Stimulated activated CD4-positive, alpha-beta T cell treated with anti-CD3 and anti-CD28 coated beads, TNF-alpha, amount 100 ng/mL, for 24 hours (primary cell): ENCODE measurements around the gene RIN3.
A peak's percentile ranks its signal among the peaks of the same experiment; 100 is the strongest.

Experiments
- DNase-seq, 3 experiments: peaks; one replicate each; pipeline ENCODE4 v3.0.0-alpha.2; 2020; ENCODE audit warnings: low read depth in 3 of 3

The RIN3 gene, protein sequence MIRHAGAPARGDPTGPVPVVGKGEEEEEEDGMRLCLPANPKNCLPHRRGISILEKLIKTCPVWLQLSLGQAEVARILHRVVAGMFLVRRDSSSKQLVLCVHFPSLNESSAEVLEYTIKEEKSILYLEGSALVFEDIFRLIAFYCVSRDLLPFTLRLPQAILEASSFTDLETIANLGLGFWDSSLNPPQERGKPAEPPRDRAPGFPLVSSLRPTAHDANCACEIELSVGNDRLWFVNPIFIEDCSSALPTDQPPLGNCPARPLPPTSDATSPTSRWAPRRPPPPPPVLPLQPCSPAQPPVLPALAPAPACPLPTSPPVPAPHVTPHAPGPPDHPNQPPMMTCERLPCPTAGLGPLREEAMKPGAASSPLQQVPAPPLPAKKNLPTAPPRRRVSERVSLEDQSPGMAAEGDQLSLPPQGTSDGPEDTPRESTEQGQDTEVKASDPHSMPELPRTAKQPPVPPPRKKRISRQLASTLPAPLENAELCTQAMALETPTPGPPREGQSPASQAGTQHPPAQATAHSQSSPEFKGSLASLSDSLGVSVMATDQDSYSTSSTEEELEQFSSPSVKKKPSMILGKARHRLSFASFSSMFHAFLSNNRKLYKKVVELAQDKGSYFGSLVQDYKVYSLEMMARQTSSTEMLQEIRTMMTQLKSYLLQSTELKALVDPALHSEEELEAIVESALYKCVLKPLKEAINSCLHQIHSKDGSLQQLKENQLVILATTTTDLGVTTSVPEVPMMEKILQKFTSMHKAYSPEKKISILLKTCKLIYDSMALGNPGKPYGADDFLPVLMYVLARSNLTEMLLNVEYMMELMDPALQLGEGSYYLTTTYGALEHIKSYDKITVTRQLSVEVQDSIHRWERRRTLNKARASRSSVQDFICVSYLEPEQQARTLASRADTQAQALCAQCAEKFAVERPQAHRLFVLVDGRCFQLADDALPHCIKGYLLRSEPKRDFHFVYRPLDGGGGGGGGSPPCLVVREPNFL

DNA sequence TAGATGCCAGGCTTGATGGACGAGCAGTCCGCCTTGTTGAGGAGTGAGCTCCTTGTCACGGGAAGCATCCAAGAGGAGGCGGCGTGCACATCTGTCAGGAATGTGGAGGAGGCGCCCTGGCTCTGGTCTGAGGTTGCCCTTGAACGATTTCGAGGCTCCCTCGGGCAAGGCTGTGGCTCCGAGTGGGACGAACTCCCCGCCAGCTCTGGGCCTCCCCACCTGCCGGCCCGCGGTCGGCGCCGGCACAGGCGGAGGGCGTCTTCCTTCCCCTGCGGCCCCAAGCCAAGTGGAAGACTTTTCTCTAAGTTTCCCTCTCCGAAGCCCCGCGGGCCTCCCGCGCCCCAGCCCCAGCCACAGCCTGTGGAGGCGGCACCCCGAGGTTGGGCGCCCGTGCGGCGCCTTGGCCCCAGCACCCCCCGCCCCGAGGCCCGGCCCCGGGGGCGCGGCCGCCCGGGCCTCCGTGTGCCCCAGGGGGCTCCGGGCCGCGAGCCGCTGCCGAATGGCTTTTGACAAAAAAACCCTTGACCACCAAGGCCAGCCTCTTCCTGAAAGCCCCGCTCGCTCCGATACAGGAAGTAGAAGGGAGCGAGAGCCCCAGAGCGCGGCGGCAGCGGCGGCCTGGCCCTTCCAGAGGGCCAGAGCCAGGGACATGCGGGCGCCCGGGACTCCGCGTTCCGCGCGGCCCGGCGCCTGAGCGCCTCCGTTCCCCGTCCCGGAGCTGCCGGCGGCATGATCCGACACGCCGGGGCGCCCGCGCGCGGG lies at the start of gene RIN3:
Gene RIN3 (plus strand): TSS at position 578 of the 762 bp plus-strand sequence. CDS start 152 bp downstream, at position 730.
- DNase-seq, result peak in 1 of 3 experiments; percentile 38

DNA sequence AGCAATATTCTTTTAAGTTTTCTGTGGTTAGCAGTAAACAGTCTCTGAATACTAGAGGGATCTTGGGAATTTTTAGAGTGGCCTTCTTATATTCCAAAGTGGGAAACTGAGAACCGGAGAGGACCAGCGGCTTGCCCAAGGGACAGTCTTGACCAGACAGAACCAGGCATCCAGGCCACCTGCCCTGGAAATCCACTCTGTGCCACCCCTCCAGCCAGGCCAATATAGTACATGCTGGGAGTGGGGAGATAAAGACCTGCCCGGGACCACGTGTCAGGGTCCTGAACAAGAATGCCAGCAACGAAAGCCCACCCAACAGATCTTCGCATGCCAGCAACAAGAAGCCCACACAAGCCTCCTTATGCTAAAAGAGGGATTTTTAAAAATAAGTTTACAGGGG lies 49.4 kb upstream of the RIN3 start:
- no peak for DNase-seq

DNA sequence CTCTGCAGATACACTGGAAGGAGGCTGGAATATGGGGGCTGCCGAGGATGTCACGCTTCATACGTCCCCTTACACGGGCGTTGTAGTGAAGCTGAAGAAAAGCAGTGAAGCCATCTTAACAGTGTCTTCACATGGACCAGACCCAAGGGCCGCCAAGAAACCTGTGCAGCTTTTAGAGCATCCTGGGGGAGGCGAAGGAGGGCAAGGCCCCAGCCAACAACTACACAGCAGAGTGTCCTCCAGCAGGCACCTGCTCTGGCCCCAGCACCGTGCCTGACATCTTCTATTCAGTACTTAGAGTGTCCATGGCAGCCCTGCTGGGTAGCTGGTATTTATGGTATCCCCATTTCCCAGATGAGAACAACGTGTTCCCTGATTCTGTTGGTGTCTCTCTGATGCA lies 48.9 kb upstream of the RIN3 start:
- DNase-seq, result no peak

DNA sequence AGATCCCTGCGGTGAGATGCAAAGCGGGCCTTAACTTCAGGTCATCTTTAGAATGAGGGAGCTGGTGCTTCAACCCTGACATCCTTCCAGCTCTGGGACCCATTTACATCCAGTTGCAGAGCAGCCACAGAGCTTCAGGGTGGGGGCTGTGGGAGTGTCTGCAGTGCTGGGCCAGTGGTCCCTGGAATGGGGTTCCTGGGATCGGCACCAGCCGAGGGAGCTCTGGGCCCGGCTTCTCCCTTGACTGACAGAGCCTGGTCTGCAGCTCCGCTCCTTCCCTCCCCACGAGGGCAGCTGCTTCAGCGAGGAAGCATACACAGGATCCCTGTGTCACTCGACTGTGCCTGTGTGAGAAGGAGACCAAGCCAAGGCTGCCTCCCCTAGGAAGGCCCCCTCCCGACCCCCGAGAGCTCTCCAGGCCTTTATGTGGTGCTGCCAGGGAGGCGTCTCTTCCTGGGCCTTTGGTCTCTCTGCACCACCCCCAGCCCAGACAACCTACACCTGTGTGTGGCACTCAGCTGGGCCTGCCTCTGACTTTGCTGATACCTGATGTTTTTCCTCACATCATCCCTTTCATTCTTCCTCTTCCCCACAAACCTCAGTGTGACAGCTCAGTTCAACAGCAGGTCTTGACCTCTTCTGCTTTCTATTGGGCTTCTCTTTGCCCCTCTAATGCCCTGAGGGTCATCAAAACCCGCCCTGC lies 48.1 kb upstream of the RIN3 start:
- no peak for DNase-seq

DNA sequence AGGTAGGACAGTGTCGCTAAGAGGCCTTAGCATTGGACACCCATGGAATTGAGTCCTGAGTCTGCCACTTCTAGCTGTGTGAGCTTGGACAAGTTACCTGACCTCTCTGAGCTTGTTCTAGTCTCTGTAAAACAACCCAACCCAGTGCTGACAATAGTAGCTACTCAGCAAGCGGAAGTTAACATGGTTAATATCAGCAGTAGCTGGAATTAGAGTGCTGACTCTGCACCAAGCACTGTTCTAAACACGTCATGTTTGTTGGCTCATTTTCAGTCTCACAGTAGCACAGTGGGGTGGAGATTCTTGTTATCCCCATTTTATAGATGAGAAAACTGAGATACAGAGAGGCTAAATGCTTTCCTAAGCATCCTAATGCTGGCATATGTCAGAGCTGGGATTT lies 47.5 kb upstream of the RIN3 start:
- no peak for DNase-seq

DNA sequence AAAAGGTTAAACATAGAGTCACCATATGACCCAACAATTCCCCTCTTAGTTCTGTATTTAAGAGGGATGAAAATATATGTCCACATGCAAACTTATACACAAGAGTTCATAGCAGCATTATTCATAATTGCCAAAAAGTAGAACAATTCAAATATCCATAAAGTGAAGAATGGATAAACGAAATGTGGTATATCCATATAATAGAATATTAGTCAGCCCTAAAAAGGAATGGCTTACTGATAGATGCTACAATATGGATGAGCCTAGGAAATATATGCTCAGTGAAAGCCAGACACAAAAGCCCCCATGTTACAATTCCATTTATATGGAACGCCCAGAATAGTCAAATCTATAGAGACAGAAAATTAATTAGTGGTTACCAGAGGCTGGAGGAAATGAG lies 44.1 kb upstream of the RIN3 start:
- no peak for DNase-seq

DNA sequence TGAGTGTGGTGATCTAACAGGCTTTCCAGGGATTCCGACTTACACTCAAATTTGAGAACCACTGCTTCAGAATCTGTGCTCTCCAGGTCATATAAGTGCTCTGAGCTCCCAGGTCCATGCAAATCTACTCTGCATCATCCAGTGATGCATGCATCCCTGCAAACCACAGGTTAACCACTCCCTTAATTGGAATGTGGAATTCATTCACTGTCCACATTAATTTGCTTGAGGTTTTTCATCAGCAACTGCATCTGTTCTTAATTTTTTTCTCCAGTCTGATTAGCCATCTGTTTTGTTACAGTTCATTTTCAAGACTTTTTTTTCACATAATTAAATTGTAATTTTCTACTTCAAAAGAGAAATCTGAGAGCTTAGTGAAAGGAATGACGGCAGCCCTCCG lies 43.4 kb upstream of the RIN3 start:
- no peak for DNase-seq

DNA sequence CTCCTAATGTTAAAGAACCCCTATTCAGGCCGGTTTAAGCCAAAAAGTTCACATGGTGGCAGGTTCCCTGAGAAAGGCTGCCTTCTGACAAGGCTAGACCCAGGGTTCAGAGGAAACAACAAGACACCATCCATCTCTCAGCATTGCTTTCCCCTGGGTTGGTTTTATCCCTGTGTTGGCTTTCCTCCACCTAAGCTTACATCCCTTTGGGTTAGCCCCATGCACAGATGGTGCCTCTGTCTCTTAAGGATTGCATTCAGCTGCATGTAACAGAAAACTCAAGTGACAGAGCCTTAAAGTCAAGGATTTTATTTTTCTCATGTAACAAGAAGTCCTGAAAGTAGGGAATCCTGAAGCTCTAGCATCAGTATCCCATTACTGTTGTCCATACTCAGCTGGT lies 42.8 kb upstream of the RIN3 start:
- DNase-seq, result no peak

DNA sequence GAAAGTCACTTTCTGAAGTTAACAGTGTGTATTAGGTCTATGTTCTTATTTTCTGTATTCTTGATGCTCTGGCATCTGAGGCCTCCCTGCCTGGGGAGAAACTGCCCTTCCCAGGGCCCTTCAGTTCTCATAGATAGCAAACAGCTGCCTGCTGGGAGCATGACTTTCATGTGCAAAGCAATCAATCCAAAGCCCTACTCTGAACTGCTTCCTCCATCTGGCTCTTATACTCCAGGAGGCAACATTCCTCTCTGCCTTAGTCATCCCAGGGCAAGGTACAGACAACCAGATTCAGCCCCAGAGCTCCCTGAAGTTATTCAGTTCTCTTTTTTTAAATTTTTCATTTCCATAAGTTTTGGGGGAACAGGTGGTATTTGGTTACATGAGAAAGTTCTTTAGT lies 41.7 kb upstream of the RIN3 start:
- DNase-seq, result no peak

DNA sequence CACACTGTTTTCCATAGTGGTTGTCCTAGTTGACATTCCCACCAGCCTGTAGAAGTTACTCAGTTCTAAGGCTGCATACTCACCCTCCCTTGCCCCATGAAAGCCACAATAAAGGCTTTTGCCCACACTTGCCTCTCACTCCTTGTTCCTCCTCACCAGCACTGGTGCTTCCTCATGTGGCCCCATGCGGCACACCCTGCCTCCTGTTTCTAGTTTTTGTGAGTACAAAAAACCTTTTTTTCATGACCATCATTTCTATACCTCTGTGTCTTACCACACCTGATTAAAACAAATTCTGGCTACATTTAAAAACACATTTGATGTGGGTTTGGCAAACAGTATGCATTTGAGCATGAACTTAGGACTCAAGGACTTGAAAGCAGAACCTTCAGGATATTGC lies 40.7 kb upstream of the RIN3 start:
- DNase-seq, result no peak

DNA sequence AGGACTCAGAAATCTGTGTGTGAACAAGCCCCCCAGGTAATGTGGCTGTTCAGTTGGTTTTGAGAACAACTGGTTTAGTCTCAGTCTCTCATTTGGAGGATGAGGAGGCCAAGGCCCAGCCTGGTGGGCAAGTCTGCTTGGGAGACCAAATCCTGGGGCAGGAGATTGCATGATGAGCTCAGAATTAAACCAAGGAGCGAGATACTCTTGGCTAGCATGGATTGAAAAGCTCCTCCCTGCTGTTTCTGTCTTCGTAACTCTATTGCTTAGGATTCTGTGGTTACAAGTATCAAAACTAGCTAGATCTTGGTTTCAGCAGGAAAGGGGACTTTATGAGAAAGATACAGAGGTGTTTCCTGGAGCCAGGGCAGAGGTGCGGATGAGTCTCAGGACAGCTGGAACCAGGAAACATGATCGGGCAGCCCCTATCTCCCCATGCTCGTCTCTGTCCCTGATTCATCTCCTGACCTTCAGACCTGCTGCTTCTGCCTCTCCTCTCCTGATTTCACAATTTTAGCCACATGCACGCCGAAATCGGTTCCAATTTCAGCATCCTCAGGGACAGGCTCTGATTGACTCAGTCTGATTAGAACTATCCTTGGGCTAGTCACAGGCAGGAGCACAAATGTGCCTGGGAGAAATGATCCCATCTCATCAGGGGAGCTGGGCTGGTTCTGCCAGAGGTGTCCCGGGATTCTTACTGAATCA lies 40.2 kb upstream of the RIN3 start:
- DNase-seq, result no peak

DNA sequence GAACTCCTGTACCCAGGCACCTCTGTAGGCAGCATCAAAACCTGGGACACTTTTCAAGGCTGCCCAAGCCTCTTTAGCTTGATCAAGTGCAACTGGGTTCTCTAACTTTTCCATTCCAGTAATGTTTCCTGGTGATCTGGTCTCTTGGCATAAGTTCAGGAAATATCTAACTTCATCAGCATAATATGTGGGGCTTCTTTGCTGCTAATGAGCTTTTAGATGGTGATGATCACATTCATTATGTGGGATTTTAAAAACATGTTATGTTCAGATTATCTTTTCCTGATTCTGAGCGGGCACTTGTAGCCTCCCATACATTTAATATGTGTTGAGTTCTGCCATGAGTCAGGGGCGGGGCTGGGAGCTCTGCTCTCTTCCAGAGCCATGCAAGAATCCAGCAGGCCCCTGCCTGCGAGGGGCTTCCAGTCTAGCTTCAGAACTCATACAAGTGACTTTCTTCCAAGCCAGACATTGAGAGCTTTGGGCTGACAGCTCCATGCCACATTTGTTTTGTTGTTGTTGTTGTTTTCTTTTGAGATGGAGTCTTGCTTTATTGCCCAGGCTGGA lies 39.5 kb upstream of the RIN3 start:
- DNase-seq, result no peak

DNA sequence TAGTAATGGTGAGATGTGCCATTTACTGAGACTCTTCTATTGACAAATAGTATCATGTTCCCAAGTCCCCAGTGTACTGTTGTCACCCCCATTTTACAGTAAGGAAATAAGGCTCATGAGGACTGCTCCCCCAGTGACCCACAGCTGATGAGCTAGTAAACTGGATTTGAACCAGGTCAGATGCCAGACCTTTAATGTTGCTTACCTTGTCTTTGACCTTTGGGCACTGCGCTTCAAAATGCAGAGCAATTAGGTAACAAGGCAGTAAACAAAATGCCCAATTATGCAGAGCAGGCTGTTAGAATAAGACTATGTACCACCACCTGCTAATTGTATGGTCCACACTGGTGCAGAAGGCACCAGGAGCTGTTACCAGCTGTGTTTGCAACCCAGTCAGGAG lies 38.5 kb upstream of the RIN3 start:
- DNase-seq, result no peak

DNA sequence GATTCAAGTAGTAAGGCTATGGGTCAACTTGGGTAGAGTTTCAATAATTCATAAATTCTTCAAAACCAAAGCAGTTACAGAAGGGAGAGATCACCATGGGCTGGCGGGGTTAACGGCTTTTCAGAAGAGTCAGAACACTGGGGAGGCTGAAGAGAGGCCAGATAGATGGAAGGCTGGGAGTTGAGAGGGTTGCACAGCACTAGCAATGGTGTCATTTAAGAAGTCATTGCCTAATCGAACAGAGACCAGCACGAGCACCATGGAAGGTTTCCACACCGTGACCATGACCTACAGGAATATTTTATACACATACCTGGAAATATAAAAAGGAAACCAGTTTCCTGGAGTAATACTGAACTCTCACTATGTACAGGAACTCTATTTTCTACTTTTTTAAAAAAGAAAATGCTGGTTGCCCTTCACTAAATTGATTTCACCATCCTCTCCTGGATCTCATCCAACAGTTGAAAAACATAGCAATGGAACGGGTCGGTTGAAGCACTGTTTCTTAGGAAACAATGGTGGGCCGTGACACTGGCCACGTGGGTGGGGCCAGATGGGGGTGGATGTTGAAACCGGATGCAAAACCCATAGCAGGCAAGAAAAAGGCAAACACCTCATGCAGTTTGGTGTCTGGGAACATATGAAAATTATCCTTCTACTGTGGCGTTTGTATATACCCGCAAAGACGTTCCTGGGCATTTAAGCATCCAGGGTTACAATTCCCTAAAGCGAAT lies 38.0 kb upstream of the RIN3 start:
- no peak for DNase-seq

DNA sequence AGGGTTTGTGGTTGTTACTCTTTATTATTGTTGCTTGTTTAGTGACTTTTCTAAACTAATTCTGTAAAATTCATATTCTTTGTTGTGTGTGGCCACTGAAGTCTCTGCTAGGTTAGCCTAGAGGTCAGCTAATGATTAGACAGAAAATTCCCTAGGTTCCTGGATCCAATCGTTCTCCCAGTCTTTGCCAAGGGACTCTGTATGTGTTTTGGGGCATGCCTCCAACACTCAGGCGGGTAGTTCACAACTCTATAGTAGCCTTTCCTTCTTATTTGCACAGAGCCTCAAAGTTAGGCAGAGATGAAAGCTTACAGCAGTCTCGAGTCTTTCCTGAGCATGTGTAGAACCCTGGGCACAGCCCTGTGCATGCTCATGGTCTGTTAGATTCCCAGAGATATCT lies 32.7 kb upstream of the RIN3 start:
- no peak for DNase-seq

DNA sequence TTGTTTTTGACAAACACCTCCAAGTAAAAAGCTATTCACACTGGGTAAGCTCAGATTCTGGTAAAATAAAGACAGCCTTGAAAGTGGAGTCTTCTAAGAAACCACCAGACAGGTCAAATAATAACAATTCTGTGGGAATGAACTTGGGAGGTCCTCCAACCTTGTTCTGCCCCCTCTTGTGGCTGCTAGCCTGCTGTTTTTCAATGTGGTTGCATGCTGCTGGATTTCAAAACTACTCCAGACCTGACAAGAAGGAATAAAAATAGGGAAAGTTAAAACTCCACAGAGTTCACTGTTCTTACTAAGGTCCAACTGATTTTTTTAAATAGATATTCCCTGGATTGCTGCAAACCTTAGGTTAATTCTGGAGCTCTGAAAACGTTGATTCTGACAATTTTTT lies 32.2 kb upstream of the RIN3 start:
- DNase-seq, result no peak

DNA sequence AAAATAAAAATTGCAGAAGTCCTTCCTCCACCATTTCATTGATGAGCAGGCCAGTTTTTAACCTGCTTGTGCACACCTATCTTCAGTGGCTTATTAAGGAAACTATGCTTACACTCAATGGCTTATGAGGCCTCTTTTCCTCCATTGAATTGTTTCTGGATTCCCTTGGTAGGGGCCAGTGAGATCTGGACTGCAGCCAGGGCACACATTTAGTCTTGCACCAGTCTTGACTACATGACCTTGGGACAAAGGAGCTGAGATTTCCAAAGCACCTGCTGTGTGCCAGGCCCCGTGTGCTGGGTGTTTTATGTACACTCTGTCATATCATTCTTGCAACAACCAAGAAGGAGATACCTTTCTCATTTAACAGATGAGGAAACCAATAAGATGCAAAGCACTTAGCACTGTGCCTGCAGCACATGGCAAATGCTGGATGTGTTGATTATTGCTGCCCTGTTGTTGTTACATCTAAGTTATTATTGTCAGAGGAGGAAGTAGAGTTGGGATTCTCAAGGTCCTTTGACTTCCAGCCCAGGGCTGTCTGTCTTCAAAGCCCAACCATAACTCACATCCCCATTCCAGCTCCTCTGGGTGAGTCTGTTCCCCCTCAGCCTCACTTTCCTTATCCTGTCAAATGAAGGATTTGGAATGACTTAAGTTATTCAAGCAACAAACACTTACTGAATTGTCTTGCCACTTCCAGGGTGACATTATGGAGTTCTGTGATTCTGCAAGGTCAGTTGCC lies 31.6 kb upstream of the RIN3 start:
- no peak for DNase-seq

DNA sequence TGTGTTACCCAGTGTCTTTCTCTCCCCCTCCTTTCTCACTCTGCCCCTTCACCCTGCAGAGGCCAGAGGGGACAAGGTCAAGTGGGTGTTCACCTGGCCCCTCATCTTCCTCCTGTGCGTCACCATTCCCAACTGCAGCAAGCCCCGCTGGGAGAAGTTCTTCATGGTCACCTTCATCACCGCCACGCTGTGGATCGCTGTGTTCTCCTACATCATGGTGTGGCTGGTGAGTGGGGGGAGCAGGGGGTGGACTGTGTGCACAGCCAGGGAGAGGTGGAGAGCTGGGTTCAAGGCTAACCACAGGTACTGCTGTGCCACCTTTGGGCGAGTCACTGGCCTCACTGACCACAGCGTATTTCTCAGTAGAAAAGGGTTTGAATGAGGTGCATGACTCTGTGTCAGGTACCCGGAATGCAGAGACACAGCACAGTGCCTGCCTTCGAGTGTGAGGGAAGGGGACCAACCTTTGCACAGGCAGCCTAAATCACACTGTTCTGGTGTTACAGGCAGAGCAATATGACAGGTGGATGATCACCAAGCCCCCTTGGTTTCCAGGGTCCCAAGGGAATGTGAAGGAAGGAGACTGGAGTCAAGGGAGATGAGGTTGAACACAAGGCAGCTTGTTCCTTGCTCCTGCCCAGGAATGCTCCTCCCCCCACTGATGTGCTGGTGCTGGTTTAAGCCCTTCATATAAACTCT lies 30.8 kb upstream of the RIN3 start:
- no peak for DNase-seq
